ENCODE data around the gene FARP1. TPM values are rescaled to one million over a fixed set of nuclear protein-coding genes. Genes with fewer than 3 reads are reported as not detected.

The FARP1 gene
- total RNA-seq, 2 donors from 2014 or later, result 89.5 to 93.6 TPM

DNA sequence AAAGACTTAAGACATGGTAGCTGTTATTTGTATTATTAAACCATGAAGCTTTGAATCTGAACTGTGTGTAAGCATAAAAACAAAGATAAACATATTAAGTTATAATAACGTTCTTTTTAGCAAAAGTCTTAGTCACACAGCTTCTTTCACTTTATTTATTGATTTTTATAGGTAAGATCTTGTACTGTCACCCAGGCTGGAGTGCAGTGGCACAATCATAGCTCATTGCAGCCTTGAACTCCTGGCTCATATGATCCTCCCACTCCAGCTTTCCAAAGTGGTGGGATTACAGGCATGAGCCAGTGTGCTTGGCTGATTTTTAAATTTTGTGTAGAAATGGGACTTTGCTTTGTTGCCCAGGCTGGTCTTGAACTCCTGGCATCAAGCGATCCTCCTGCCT lies 13.4 kb downstream of the FARP1 start:
- WGBS, 2 donors, result 53 to 59% methylated on average over 2 of the region's 2 CpGs
- intact Hi-C loops (cut with DNase I), result no loop called here
- Histone ChIP-seq H3K27me3 (no peaks in the 10 kb centered on the region), H3K27ac (no peak overlapping the region), H3K4me1 (peaks cover 24% of the 10 kb centered on the region), H3K4me3 (no peak overlapping the region), H3K36me3 (replicated peaks in 1 of 2; ENCODE audit: insufficient read depth in 1 of 2, low read depth in 2 of 2) (no peaks in the 10 kb centered on the region), H3K9me3 (no peaks in the 10 kb centered on the region)
- no peak for DNase-seq
- no peak for ATAC-seq
- TF ChIP-seq, protein P1, sequence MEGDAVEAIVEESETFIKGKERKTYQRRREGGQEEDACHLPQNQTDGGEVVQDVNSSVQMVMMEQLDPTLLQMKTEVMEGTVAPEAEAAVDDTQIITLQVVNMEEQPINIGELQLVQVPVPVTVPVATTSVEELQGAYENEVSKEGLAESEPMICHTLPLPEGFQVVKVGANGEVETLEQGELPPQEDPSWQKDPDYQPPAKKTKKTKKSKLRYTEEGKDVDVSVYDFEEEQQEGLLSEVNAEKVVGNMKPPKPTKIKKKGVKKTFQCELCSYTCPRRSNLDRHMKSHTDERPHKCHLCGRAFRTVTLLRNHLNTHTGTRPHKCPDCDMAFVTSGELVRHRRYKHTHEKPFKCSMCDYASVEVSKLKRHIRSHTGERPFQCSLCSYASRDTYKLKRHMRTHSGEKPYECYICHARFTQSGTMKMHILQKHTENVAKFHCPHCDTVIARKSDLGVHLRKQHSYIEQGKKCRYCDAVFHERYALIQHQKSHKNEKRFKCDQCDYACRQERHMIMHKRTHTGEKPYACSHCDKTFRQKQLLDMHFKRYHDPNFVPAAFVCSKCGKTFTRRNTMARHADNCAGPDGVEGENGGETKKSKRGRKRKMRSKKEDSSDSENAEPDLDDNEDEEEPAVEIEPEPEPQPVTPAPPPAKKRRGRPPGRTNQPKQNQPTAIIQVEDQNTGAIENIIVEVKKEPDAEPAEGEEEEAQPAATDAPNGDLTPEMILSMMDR (IDR thresholded peaks at IDR 0.05), result no peak
- TF ChIP-seq POLR2A (IDR thresholded peaks at IDR 0.05), result no peak

- Histone ChIP-seq H3K27me3 (no peaks in the 10 kb centered on the region), H3K9me3 (no peaks in the 10 kb centered on the region), H3K4me3 (no peak overlapping the region), H3K4me1 (peaks cover 24% of the 10 kb centered on the region), H3K27ac (no peak overlapping the region), H3K36me3 (replicated peaks in 1 of 2; ENCODE audit: insufficient read depth in 1 of 2, low read depth in 2 of 2) (no peaks in the 10 kb centered on the region)
- 85% methylated on average over 7 of the region's 7 CpGs for WGBS, 2 donors
- no peak for TF ChIP-seq POLR2A (IDR thresholded peaks at IDR 0.05)
- TF ChIP-seq, protein P1 (IDR thresholded peaks at IDR 0.05), result no peak
- ATAC-seq (no peak), DNase-seq (no peak)
- intact Hi-C loops (cut with DNase I), result no loop called here
Observed at GRCh38 chr13:98157188-98157587, 14.3 kb downstream of the FARP1 start.

DNA sequence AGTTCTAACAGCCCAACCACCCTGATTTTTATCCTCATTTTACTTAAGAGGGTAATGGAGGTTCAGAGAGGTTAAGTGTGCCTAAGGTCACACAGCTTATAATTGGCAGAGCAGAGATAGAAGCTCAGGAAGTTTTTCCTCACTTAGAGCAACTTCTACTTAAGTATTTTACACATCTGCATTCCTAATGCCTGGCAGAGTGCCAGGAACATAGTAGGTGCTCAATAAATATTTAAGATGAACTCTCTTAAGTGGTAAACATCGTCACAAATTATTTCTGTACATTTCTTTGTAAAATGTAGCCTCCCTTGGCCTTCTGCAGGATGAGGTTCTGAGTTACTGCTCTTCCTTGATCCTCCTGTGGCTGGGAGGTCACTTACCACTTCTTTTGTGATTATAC lies 14.7 kb downstream of the FARP1 start:
- H3K4me3 ChIP-seq, result no peak overlapping the region
- TF ChIP-seq POLR2A (IDR thresholded peaks at IDR 0.05), result no peak
- TF ChIP-seq, protein P1 (IDR thresholded peaks at IDR 0.05), result no peak
- no peak for ATAC-seq
- no peaks in the 10 kb centered on the region for H3K9me3 ChIP-seq
- intact Hi-C loops (cut with DNase I), result no loop called here
- H3K27ac ChIP-seq, result no peak overlapping the region
- WGBS, 2 donors, result 92% methylated on average over 1 of the region's 1 CpG
- no peaks in the 10 kb centered on the region for H3K36me3 ChIP-seq (replicated peaks in 1 of 2; ENCODE audit: insufficient read depth in 1 of 2, low read depth in 2 of 2)
- DNase-seq, result no peak
- no peaks in the 10 kb centered on the region for H3K27me3 ChIP-seq
- peaks cover 24% of the 10 kb centered on the region for H3K4me1 ChIP-seq

GRCh38 chr13:98158172-98158899 lies 15.4 kb downstream of the FARP1 start:
- WGBS, 2 donors, result 79% methylated on average over 5 of the region's 5 CpGs
- TF ChIP-seq, protein P1 (IDR thresholded peaks at IDR 0.05), result no peak
- no peak for TF ChIP-seq POLR2A (IDR thresholded peaks at IDR 0.05)

DNA sequence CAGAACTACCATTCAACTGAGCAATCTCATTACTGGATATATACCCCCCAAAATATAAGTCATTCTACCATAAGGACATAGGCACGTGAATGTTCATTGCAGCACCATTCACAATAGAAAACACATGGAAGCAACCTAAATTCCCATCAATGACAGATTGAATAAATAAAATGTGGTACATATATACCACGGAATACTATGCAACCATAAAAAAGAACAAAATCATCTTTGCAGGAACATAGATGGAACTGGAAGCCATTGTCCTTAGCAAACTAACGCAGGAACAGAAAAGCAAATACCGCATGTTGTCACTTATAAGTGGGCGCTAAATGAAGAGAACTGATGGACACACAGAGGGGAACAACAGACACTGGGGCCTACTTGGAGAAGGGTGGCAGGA lies 20.0 kb downstream of the FARP1 start:
- 93 to 99% methylated on average over 5 of the region's 5 CpGs for WGBS, 2 donors
- intact Hi-C loops (cut with DNase I), result no loop called here
- H3K9me3 ChIP-seq, result no peaks in the 10 kb centered on the region

More at GRCh38 chr13:98158172-98158899, 15.4 kb downstream of the FARP1 start:
- H3K36me3 ChIP-seq (replicated peaks in 1 of 2; ENCODE audit: insufficient read depth in 1 of 2, low read depth in 2 of 2), result no peaks in the 10 kb centered on the region
- H3K4me1 ChIP-seq, result peaks cover 24% of the 10 kb centered on the region
- DNase-seq (peak in 1 of 4 donors; percentile 60), ATAC-seq (no peak)
- intact Hi-C loops (cut with DNase I), result no loop called here
- no peak overlapping the region for H3K4me3 ChIP-seq
- no peaks in the 10 kb centered on the region for H3K9me3 ChIP-seq
- H3K27me3 ChIP-seq, result no peaks in the 10 kb centered on the region
- no peak overlapping the region for H3K27ac ChIP-seq

More for the DNA sequence above, 20.0 kb downstream of the FARP1 start:
- no peak for TF ChIP-seq POLR2A (IDR thresholded peaks at IDR 0.05)
- TF ChIP-seq, protein P1 (IDR thresholded peaks at IDR 0.05), result no peak
- DNase-seq (no peak), ATAC-seq (no peak)
- no peak overlapping the region for H3K4me3 ChIP-seq
- H3K27me3 ChIP-seq, result no peaks in the 10 kb centered on the region
- H3K36me3 ChIP-seq (replicated peaks in 1 of 2; ENCODE audit: insufficient read depth in 1 of 2, low read depth in 2 of 2), result no peaks in the 10 kb centered on the region
- H3K27ac ChIP-seq, result no peak overlapping the region
- H3K4me1 ChIP-seq, result peaks cover 17% of the 10 kb centered on the region

All from body of pancreas (tissue), 4 donors.